ENCODE results near the gene PSEN1.

DNA sequence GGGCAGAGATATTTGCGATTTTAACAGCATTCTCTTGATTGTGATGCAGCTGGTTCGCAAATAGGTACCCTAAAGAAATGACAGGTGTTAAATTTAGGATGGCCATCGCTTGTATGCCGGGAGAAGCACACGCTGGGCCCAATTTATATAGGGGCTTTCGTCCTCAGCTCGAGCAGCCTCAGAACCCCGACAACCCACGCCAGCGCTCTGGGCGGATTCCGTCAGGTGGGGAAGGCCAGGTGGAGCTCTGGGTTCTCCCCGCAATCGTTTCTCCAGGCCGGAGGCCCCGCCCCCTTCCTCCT, 271 bp upstream of the PSEN1 start:
- TF ChIP-seq CTCF (IDR thresholded peaks at IDR 0.05; ENCODE audit: low read depth, low read length, poor library complexity, severe bottlenecking) (no peak), EZH2phosphoT487 (IDR thresholded peaks at IDR 0.05; ENCODE audit: borderline replicate concordance, low read length) (no peak)
